Thoracic aorta (tissue), 2 donors: ENCODE results near the gene PPCS. TPM values are rescaled to one million over a fixed set of nuclear protein-coding genes. Genes with fewer than 3 reads are reported as not detected.

Experiments used
- ATAC-seq: fragments of 150-250 bp; one replicate; pipeline ENCODE4 v1.8.0; 2017; ENCODE audit warnings: low read depth; ENCODE audit not compliant: insufficient number of reproducible peaks, low FRiP score
- DNase-seq: peaks from one replicate; pipeline ENCODE4 v3.0.0-alpha.2; 2020; ENCODE audit warnings: low spot score
- H3K27ac ChIP-seq, 2 donors: fragments of 200-600 bp; sonication (generic); 1 replicate in 1 of 2; 2 replicates in 1 of 2; pipeline ENCODE4 v1.5.1; 2016; ENCODE audit warnings: mild to moderate bottlenecking in 2 of 2, moderate library complexity in 2 of 2
- H3K27me3 ChIP-seq: fragments of 200-600 bp; sonication (generic); replicated peaks from 2 replicates; pipeline ENCODE4 v1.6.0; 2016; ENCODE audit warnings: mild to moderate bottlenecking; ENCODE audit not compliant: insufficient read depth
- H3K36me3 ChIP-seq: fragments of 200-600 bp; sonication (generic); one replicate; pipeline ENCODE4 v1.5.1; 2016
- H3K4me1 ChIP-seq, 2 donors: fragments of 200-600 bp; sonication (generic); 1 replicate in 1 of 2; 2 replicates in 1 of 2; pipeline versions ENCODE4 v1.5.1 to v1.6.0; 2016; ENCODE audit warnings: low read depth in 2 of 2, mild to moderate bottlenecking in 1 of 2; ENCODE audit not compliant: control insufficient read depth in 1 of 2
- H3K4me3 ChIP-seq: fragments of 200-600 bp; sonication (generic); 2 replicates; pipeline ENCODE4 v1.5.1; 2016; ENCODE audit warnings: mild to moderate bottlenecking
- H3K9me3 ChIP-seq: fragments of 200-600 bp; sonication (generic); 2 replicates; pipeline ENCODE4 v1.5.1; 2016
- total RNA-seq, 2 donors: library from RNA; depleted of rRNA; stranded (reverse); fragments of >200 nt; gene quantifications; one replicate each; pipeline versions ENCODE4 v1.1.0 to v1.2.3, GENCODE V29; 2016
- TF ChIP-seq, protein P1 (sequence below): fragments of 200-600 bp; sonication (generic); IDR thresholded peaks from one replicate; pipeline ENCODE4 v1.5.1; 2019; ENCODE audit warnings: antibody characterized with exemption

Gene PPCS
- 10 to 100 TPM; 46.0 to 53.3 TPM for total RNA-seq

DNA sequence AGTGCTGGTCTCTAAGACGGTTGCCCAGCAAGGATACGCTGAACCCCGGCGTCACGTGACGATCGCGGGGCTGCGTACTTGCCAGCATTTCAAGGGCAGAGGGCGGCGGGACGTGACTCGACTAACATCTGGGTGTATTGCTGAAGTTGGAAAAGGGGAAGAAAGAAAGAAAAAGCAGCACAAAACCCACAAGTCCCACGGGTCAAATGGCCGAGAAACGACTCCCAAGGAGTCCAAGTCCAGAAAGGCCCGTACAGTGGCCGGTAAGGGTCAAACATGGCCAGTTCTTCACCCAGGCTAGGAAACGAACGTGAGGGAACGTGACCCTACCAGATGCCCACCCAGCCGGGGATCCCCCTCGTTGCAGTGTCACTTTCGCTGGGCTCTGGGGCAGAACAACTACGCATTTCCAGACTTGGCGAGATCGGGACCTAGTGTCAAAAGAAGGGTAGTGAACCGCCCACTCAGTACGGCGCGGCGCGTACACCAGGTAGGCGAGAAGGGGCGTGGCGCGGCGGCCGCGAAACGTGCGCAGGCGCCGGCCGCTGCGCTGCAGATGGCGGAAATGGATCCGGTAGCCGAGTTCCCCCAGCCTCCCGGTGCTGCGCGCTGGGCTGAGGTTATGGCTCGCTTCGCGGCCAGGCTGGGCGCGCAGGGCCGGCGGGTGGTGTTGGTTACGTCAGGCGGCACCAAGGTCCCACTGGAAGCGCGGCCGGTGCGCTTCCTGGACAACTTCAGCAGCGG lies at the start of gene PPCS, which contains the start of gene ZMYND12:
TSS of gene PPCS (plus strand) at position 534 of the 744 bp plus-strand sequence. CDS start at position 557, 23 bp downstream.
TSS of gene ZMYND12 (minus strand) at position 13 of the 744 bp plus-strand sequence. CDS start 25 bp downstream, outside the sequence.
- ATAC-seq: peak; percentile 83
- DNase-seq: peak; percentile 66
- no peaks in the 10 kb centered on the region for H3K27me3 ChIP-seq
- H3K4me1 ChIP-seq: peaks cover 6 to 9% of the 10 kb centered on the region in 2 donors
- TF ChIP-seq, protein P1, sequence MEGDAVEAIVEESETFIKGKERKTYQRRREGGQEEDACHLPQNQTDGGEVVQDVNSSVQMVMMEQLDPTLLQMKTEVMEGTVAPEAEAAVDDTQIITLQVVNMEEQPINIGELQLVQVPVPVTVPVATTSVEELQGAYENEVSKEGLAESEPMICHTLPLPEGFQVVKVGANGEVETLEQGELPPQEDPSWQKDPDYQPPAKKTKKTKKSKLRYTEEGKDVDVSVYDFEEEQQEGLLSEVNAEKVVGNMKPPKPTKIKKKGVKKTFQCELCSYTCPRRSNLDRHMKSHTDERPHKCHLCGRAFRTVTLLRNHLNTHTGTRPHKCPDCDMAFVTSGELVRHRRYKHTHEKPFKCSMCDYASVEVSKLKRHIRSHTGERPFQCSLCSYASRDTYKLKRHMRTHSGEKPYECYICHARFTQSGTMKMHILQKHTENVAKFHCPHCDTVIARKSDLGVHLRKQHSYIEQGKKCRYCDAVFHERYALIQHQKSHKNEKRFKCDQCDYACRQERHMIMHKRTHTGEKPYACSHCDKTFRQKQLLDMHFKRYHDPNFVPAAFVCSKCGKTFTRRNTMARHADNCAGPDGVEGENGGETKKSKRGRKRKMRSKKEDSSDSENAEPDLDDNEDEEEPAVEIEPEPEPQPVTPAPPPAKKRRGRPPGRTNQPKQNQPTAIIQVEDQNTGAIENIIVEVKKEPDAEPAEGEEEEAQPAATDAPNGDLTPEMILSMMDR: no peak
- peaks cover 5% of the 10 kb centered on the region for H3K36me3 ChIP-seq
- H3K27ac ChIP-seq: peak within 1 kb of the TSS; percentile 87 to 88
- no peaks in the 10 kb centered on the region for H3K9me3 ChIP-seq
- H3K4me3 ChIP-seq: peak within 1 kb of the TSS; percentile 93

DNA sequence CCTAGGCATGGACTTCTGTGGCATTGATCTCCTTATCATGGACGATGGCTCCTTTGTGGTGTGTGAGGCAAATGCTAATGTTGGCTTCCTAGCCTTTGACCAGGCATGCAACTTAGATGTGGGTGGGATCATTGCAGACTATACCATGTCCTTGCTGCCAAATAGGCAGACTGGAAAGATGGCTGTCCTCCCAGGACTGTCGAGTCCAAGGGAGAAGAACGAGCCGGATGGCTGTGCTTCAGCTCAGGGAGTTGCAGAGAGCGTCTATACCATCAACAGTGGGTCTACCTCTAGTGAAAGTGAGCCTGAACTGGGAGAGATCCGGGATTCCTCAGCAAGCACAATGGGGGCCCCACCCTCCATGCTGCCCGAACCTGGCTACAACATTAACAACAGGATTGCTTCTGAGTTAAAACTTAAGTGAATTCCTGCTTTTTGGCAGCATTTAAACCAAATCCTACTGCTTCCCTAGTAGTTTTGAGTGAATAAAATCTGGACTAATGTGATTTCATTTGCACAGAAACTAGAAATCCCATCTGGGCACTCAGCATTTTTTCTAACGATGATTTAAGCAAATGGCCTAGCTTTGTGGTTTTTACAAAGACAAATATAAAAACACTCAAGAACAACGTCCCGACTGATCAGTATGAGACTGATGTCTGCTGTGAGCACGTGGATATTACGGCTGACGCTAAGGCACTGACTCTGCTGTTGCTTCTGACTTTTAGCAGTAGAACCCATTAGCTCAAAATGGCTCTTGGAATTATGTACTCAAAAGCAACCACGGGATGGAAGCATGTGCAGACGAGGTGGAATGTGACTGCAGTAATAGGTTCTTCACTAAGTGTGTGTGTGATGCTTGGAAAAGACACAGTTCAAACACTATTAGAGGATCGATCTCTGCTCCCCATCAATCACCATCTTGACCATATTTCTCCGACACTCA lies 41.5 kb upstream of the PPCS start:
- ATAC-seq (no peak), DNase-seq (no peak)
- Histone ChIP-seq H3K27me3 (no peaks in the 10 kb centered on the region), H3K36me3 (no peaks in the 10 kb centered on the region), H3K4me1 (no peaks in the 10 kb centered on the region), H3K27ac (no peak overlapping the region), H3K4me3 (no peak overlapping the region), H3K9me3 (no peaks in the 10 kb centered on the region)
- TF ChIP-seq, protein P1: no peak

DNA sequence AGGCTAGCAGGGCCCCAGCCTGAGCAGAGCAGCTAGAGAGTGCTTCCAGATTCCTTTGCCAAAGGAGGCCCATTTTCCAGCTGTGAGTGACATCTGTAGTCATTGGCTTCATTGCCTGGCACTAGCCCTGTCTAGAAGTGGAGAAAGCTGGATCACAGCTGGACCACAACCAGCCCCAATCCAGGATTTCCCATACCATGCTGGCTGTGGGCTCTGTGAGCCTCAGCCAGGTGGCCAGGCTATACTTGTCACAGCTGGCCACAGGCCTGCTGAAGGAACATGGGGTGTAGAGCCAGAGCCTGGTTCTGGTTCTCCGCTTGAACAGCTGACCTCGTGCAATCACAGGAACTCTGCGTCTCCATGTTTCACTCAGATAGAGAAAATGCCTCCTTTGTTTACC lies 39.2 kb upstream of the PPCS start:
- no peaks in the 10 kb centered on the region for H3K9me3 ChIP-seq
- no peaks in the 10 kb centered on the region for H3K27me3 ChIP-seq
- ATAC-seq: no peak
- no peak overlapping the region for H3K4me3 ChIP-seq
- no peak overlapping the region for H3K27ac ChIP-seq
- TF ChIP-seq, protein P1: no peak
- no peaks in the 10 kb centered on the region for H3K4me1 ChIP-seq
- no peak for DNase-seq
- no peaks in the 10 kb centered on the region for H3K36me3 ChIP-seq

DNA sequence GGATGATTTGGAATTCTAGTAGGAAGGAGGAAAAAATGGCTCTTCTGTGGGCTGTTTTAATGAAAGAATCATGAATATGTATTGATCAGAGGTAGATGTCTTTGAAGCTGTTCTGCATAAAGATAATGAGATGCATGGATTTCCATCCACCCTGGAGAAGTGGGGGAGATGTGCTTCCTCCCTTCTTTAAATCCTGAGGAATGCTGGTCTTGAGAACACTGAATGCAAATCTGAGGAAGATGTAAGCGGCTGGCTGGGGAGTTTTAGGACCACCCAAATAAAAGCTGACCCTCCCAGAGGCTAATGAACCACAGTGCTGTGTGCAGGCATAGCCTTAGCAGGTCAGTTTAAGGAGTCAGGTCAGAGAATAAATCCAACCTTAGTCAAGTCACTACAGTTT lies 37.8 kb upstream of the PPCS start:
- H3K4me1 ChIP-seq: no peaks in the 10 kb centered on the region
- TF ChIP-seq, protein P1: no peak
- H3K27me3 ChIP-seq: no peaks in the 10 kb centered on the region
- H3K4me3 ChIP-seq: no peak overlapping the region
- DNase-seq: no peak
- H3K9me3 ChIP-seq: no peaks in the 10 kb centered on the region
- no peaks in the 10 kb centered on the region for H3K36me3 ChIP-seq
- ATAC-seq: no peak
- H3K27ac ChIP-seq: no peak overlapping the region
